Neural progenitor cell (in vitro differentiated cells): ENCODE results near the gene GHR. TPM values are rescaled to one million over a fixed set of nuclear protein-coding genes. Genes with fewer than 3 reads are reported as not detected.

Experiments
- DNase-seq: peaks from one replicate; pipeline ENCODE4 v3.0.0-alpha.2; 2016; ENCODE audit warnings: low spot score
- H2AFZ ChIP-seq: fragments of 200-600 bp; sonication (generic); replicated peaks from 2 replicates; pipeline ENCODE4 v1.6.1; 2016; ENCODE audit warnings: antibody characterized with exemption
- H3F3A ChIP-seq: fragments of 200-600 bp; sonication (generic); 2 replicates; pipeline ENCODE4 v1.6.1; 2016; ENCODE audit warnings: antibody characterized with exemption, low read depth
- H3K27ac ChIP-seq: fragments of 200-600 bp; sonication (generic); 2 replicates; pipeline ENCODE4 v1.5.1; 2016; ENCODE audit warnings: mild to moderate bottlenecking
- H3K27me3 ChIP-seq: fragments of 200-600 bp; sonication (generic); 2 replicates; pipeline ENCODE4 v1.6.1; 2016; ENCODE audit warnings: mild to moderate bottlenecking, moderate library complexity
- H3K36me3 ChIP-seq: fragments of 200-600 bp; sonication (generic); 2 replicates; pipeline ENCODE4 v1.5.1; 2016
- H3K4me1 ChIP-seq: fragments of 200-600 bp; sonication (generic); 2 replicates; pipeline ENCODE4 v1.6.1; 2016; ENCODE audit warnings: mixed run types
- H3K4me2 ChIP-seq: fragments of 200-600 bp; sonication (generic); 2 replicates; pipeline ENCODE4 v1.6.1; 2016
- H3K4me3 ChIP-seq: fragments of 200-600 bp; sonication (generic); 2 replicates; pipeline ENCODE4 v1.5.1; 2016
- H3K79me2 ChIP-seq: fragments of 200-600 bp; sonication (generic); 2 replicates; pipeline ENCODE4 v1.6.1; 2016; ENCODE audit warnings: low read depth
- H3K9ac ChIP-seq: fragments of 200-600 bp; sonication (generic); 2 replicates; pipeline ENCODE4 v1.6.1; 2016
- H3K9me3 ChIP-seq: fragments of 200-600 bp; sonication (generic); 2 replicates; pipeline ENCODE4 v1.5.1; 2016; ENCODE audit warnings: low read depth
- H4K20me1 ChIP-seq: fragments of 200-600 bp; sonication (generic); 2 replicates; pipeline ENCODE4 v1.6.1; 2016; ENCODE audit warnings: low read depth
- H3K27ac Mint-ChIP-seq: 3 replicates; pipeline ENCODE4 v1.8.0; 2021; ENCODE audit warnings: mixed read lengths
- H3K27me3 Mint-ChIP-seq: 2 replicates; pipeline ENCODE4 v1.8.0; 2022; ENCODE audit warnings: low read depth, mild to moderate bottlenecking, inconsistent platforms, moderate library complexity, mixed read lengths; ENCODE audit not compliant: insufficient read depth
- H3K36me3 Mint-ChIP-seq: 3 replicates; pipeline ENCODE4 v1.8.0; 2021; ENCODE audit warnings: mixed read lengths
- H3K4me1 Mint-ChIP-seq: 3 replicates; pipeline ENCODE4 v1.8.0; 2021; ENCODE audit warnings: mixed read lengths
- H3K4me3 Mint-ChIP-seq: 3 replicates; pipeline ENCODE4 v1.8.0; 2021; ENCODE audit warnings: mild to moderate bottlenecking, moderate library complexity, mixed read lengths
- H3K9me3 Mint-ChIP-seq: 3 replicates; pipeline ENCODE4 v1.8.0; 2020; ENCODE audit warnings: mixed read lengths
- CTCF ChIP-seq: fragments of 200-600 bp; sonication (generic); IDR thresholded peaks from 2 replicates; pipeline ENCODE4 v1.5.1; 2017; ENCODE audit warnings: antibody characterized with exemption, mild to moderate bottlenecking
- EZH2 ChIP-seq: fragments of 200-600 bp; sonication (generic); IDR thresholded peaks from 2 replicates; pipeline ENCODE4 v1.6.1; 2017; ENCODE audit warnings: antibody characterized with exemption, mild to moderate bottlenecking, moderate library complexity
- EZH2phosphoT487 ChIP-seq: fragments of 200-600 bp; sonication (generic); IDR thresholded peaks from 2 replicates; pipeline ENCODE4 v1.6.1; 2017; ENCODE audit warnings: antibody characterized with exemption
- total RNA-seq: library from RNA; depleted of rRNA; stranded (reverse); fragments of >200 nt; gene quantifications from 2 replicates; pipeline ENCODE4 v1.2.3, GENCODE V29; 2015; ENCODE audit warnings: low replicate concordance

Gene GHR
- total RNA-seq, 1 donor from 2014 or later, result 0.07 TPM

GRCh38 chr5:42494414-42494813 is 71.2 kb downstream of the GHR start:
- Mint-ChIP-seq H3K4me3 (no peak overlapping the region), H3K27ac (no peak overlapping the region), H3K4me1 (peaks cover 15% of the 10 kb centered on the region), H3K27me3 (no peaks in the 10 kb centered on the region), H3K36me3 (no peaks in the 10 kb centered on the region), H3K9me3 (no peaks in the 10 kb centered on the region)
- Histone ChIP-seq H3K9ac (no peak overlapping the region), H3K27ac (no peak overlapping the region), H3K4me3 (no peak overlapping the region), H3K27me3 (no peaks in the 10 kb centered on the region), H3K36me3 (no peaks in the 10 kb centered on the region), H2AFZ (no peak overlapping the region), H4K20me1 (no peaks in the 10 kb centered on the region), H3F3A (no peaks in the 10 kb centered on the region), H3K4me1 (peaks cover 11% of the 10 kb centered on the region), H3K9me3 (no peaks in the 10 kb centered on the region), H3K79me2 (no peaks in the 10 kb centered on the region), H3K4me2 (no peak overlapping the region)
- DNase-seq, result no peak
- TF ChIP-seq EZH2 (no peak), EZH2phosphoT487 (no peak), CTCF (no peak)

- H3K9ac ChIP-seq, result no peak overlapping the region
- H3K27ac ChIP-seq, result no peak overlapping the region
- H3K9me3 ChIP-seq, result no peaks in the 10 kb centered on the region
- Mint-ChIP-seq H3K4me3 (no peak overlapping the region), H3K27me3 (no peaks in the 10 kb centered on the region), H3K9me3 (no peaks in the 10 kb centered on the region), H3K4me1 (peaks cover 15% of the 10 kb centered on the region), H3K36me3 (no peaks in the 10 kb centered on the region), H3K27ac (no peak overlapping the region)
- no peaks in the 10 kb centered on the region for H3K36me3 ChIP-seq
- H2AFZ ChIP-seq, result no peak overlapping the region
- H3K79me2 ChIP-seq, result no peaks in the 10 kb centered on the region
- H3K27me3 ChIP-seq, result no peaks in the 10 kb centered on the region
- no peaks in the 10 kb centered on the region for H3F3A ChIP-seq
- DNase-seq, result no peak
- TF ChIP-seq CTCF (no peak), EZH2 (no peak), EZH2phosphoT487 (no peak)
- no peak overlapping the region for H3K4me3 ChIP-seq
- no peaks in the 10 kb centered on the region for H4K20me1 ChIP-seq
- H3K4me2 ChIP-seq, result no peak overlapping the region
- H3K4me1 ChIP-seq, result peaks cover 11% of the 10 kb centered on the region
These were observed 72.7 kb downstream of the GHR start for GRCh38 chr5:42495914-42496313.

- H3K27ac ChIP-seq, result no peak overlapping the region
- Mint-ChIP-seq H3K36me3 (no peaks in the 10 kb centered on the region), H3K27ac (no peak overlapping the region), H3K4me1 (peaks cover 14% of the 10 kb centered on the region), H3K9me3 (no peaks in the 10 kb centered on the region), H3K4me3 (no peak overlapping the region), H3K27me3 (no peaks in the 10 kb centered on the region)
- H3K4me2 ChIP-seq, result no peak overlapping the region
- no peaks in the 10 kb centered on the region for H3K36me3 ChIP-seq
- no peaks in the 10 kb centered on the region for H3K79me2 ChIP-seq
- H3F3A ChIP-seq, result no peaks in the 10 kb centered on the region
- no peaks in the 10 kb centered on the region for H4K20me1 ChIP-seq
- no peaks in the 10 kb centered on the region for H3K9me3 ChIP-seq
- no peak for DNase-seq
- no peak overlapping the region for H3K4me3 ChIP-seq
- no peak for TF ChIP-seq EZH2
- TF ChIP-seq CTCF, result no peak
- no peak for TF ChIP-seq EZH2phosphoT487
- H2AFZ ChIP-seq, result peak overlapping the region; percentile 12
- H3K9ac ChIP-seq, result no peak overlapping the region
- H3K27me3 ChIP-seq, result no peaks in the 10 kb centered on the region
- H3K4me1 ChIP-seq, result peaks cover 11% of the 10 kb centered on the region
These were observed 73.3 kb downstream of the GHR start for GRCh38 chr5:42496397-42497156.
